ENCODE measurements around the gene GAS2L1.

GAS2L1 gene

DNA sequence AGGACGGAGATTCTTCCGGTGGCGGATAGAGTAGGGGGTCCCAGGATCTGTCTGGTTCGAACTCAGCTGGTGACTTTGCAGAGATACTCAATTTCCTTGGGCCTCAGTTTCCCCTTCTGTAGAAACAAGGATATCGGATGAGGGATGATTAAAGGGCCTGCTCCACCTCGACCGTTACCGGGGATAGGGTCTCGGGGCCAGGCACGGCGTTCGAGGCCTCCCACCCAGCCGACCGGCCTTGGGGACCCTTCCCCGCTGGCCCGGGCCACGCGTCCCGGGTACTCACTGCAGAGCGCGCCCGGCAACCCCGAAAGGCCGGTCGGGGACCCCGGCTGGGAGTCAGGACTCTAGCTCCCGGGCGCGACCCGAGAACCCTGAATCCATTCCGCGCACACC, 39.0 kb upstream of the GAS2L1 start:
- H3K9ac ChIP-seq (ENCODE audit: low read length), result peak overlapping the region; percentile 100
- no peaks in the 10 kb centered on the region for H3K9me3 ChIP-seq (ENCODE audit: control insufficient read depth, low read length)
- H3K4me1 ChIP-seq (ENCODE audit: control insufficient read depth, insufficient read depth, low read length), result peaks cover 48% of the 10 kb centered on the region
- DNase-seq (ENCODE audit: low read depth), result no peak
- peaks cover 34% of the 10 kb centered on the region for H3K36me3 ChIP-seq (ENCODE audit: control insufficient read depth, insufficient read depth, low read length, severe bottlenecking)
- H3K4me3 ChIP-seq (ENCODE audit: low read length), result peak overlapping the region; percentile 98
- H3K27me3 ChIP-seq (replicated peaks; ENCODE audit: control insufficient read depth, insufficient read depth, low read length), result no peaks in the 10 kb centered on the region

DNA sequence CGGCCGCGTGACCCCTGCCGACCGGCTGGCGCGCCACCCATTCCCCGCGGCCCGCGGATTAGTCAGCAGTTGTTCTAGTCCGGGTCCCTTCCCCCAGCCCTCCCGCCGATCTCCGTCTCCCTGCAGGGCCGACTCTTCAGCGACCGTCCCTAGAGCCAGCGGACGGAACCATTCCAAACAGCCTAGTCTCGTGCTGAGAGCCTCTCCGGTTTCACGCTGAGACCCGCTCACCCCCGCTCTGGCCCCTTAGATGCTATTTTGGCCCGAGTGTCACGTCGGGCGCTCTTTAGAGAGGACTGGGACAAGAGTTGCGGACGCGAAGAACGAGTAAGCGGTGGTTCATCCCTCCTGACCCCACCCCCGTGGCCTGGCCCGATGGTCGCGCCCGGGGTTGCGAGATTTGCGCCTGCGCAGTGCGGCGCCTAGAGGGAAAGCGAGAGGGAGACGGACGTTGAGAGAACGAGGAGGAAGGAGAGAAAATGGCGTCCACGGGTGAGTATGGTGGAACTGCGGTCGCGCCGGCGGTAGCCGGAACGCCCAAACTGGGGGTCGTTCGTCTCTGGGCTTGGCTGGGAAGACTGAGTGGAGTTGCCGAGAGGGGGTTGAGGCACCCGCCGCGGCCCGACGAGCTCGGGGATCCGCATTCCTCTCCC, 38.5 kb upstream of the GAS2L1 start, which contains the start of the genes EWSR1 and RHBDD3:
Gene EWSR1, plus strand, starts transcription at position 411 of the 653 bp plus-strand sequence. Its CDS starts 69 bp downstream, at position 480.
Gene RHBDD3, minus strand, starts transcription at position 124 of the 653 bp plus-strand sequence. CDS start 2,355 bp downstream, outside the sequence.
- Histone ChIP-seq H3K9ac (ENCODE audit: low read length) (peak within 1 kb of the TSS; percentile 100), H3K4me3 (ENCODE audit: low read length) (peak within 1 kb of the TSS; percentile 98), H3K9me3 (ENCODE audit: control insufficient read depth, low read length) (no peaks in the 10 kb centered on the region), H3K36me3 (ENCODE audit: control insufficient read depth, insufficient read depth, low read length, severe bottlenecking) (peaks cover 39% of the 10 kb centered on the region), H3K27me3 (replicated peaks; ENCODE audit: control insufficient read depth, insufficient read depth, low read length) (no peaks in the 10 kb centered on the region), H3K4me1 (ENCODE audit: control insufficient read depth, insufficient read depth, low read length) (peaks cover 53% of the 10 kb centered on the region)
- DNase-seq (ENCODE audit: low read depth), result peak; percentile 98

DNA sequence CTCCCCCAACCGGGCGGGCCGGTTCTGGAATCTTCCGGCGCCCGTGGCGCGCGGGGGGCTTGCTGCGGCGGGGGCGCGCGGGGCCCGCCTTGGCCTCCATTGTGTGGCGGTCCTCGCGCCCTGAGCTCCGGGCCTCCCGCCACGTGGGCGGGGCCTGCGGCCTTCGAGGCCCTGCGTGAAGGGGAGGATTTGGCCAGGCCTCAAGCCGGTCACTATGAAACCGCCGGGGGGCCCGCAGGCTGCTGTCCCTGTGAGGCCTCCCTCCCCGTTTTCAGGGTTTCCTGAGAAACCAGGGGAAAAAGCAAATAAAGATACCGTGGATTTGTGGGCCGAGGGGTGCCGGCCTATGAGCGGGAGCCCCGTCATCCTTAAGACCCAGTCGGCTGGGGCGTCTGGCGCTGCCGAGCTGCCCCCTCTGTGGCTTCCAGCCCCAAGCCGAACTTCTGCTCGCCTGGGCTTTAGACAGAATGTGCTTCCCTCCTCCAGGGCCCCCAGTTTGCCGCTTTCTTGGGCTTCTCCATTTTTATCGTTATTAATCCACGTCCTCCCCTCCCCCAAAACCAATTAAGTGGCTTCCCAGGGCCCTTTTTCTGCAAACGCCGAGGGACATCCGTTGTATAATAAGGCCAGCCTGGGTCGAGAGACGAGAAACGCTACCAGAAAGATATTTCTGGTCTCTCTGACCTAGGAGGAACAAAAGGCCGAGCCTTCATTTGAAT, 37.8 kb upstream of the GAS2L1 start:
- Histone ChIP-seq H3K9me3 (ENCODE audit: control insufficient read depth, low read length) (no peaks in the 10 kb centered on the region), H3K4me1 (ENCODE audit: control insufficient read depth, insufficient read depth, low read length) (peaks cover 59% of the 10 kb centered on the region), H3K36me3 (ENCODE audit: control insufficient read depth, insufficient read depth, low read length, severe bottlenecking) (peaks cover 43% of the 10 kb centered on the region), H3K4me3 (ENCODE audit: low read length) (peak overlapping the region; percentile 98), H3K9ac (ENCODE audit: low read length) (peak overlapping the region; percentile 100), H3K27me3 (replicated peaks; ENCODE audit: control insufficient read depth, insufficient read depth, low read length) (no peaks in the 10 kb centered on the region)
- DNase-seq (ENCODE audit: low read depth), result peak; percentile 85

DNA sequence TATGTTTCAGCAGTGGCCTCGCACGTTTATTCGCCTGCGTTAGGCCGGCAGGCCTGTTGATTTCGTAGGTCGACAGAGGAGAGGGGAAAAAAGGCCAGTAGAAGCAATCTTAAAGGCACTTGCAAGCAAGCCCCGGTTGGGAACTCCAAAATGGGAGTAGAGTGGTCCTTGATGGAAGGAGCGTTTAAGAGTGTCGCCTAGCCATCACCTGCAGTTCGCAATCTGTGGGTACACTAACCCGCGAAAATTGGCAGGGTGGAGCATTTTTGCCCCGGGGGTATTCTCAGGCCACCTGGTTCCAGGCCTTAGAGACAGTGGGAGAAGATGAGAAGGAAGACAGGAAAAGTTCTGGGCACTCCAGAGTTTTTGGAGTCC, 37.2 kb upstream of the GAS2L1 start:
- DNase-seq (ENCODE audit: low read depth), result peak; percentile 29
- Histone ChIP-seq H3K4me1 (ENCODE audit: control insufficient read depth, insufficient read depth, low read length) (peaks cover 61% of the 10 kb centered on the region), H3K9ac (ENCODE audit: low read length) (peak overlapping the region; percentile 100), H3K4me3 (ENCODE audit: low read length) (peak overlapping the region; percentile 98), H3K36me3 (ENCODE audit: control insufficient read depth, insufficient read depth, low read length, severe bottlenecking) (peaks cover 43% of the 10 kb centered on the region), H3K9me3 (ENCODE audit: control insufficient read depth, low read length) (no peaks in the 10 kb centered on the region), H3K27me3 (replicated peaks; ENCODE audit: control insufficient read depth, insufficient read depth, low read length) (no peaks in the 10 kb centered on the region)

DNA sequence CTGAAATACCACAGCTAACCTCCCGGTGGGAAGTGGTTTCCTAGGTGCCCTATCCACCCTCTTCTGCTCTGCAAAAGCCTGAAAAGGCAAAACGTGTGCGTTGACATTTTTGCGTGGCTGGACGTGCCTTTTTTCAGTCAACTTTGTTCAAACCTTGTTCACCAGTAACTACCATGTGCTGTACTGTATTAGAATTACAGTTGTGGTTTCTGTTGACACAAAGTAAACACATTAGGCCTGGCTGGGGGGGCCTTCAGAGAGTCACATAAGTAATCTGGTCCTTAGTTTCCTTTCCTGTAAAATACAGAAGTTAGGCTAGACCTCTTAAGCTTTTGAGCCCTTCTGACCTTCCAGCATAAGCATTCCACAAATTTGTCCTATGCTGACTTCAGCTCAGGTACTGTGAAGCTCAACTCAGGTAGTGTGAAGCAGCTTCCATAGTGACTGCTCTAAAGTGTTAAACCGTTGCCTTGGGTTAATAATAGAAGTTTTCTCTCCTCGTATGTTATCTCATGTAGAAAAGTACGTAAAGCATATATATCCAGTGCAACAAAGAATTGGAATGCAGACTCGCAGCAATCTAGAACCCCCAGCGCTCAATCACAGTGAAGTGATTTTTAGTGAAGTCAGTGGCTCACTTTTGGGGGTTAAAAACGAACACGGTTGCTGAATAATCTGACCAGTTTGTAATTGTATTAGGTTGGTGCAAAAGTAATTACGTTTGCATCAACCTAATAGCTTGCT, 36.5 kb upstream of the GAS2L1 start:
- peak overlapping the region; percentile 100 for H3K9ac ChIP-seq (ENCODE audit: low read length)
- H3K27me3 ChIP-seq (replicated peaks; ENCODE audit: control insufficient read depth, insufficient read depth, low read length), result no peaks in the 10 kb centered on the region
- peaks cover 46% of the 10 kb centered on the region for H3K36me3 ChIP-seq (ENCODE audit: control insufficient read depth, insufficient read depth, low read length, severe bottlenecking)
- H3K9me3 ChIP-seq (ENCODE audit: control insufficient read depth, low read length), result no peaks in the 10 kb centered on the region
- DNase-seq (ENCODE audit: low read depth), result peak; percentile 37
- peaks cover 68% of the 10 kb centered on the region for H3K4me1 ChIP-seq (ENCODE audit: control insufficient read depth, insufficient read depth, low read length)
- H3K4me3 ChIP-seq (ENCODE audit: low read length), result peak overlapping the region; percentile 98

DNA sequence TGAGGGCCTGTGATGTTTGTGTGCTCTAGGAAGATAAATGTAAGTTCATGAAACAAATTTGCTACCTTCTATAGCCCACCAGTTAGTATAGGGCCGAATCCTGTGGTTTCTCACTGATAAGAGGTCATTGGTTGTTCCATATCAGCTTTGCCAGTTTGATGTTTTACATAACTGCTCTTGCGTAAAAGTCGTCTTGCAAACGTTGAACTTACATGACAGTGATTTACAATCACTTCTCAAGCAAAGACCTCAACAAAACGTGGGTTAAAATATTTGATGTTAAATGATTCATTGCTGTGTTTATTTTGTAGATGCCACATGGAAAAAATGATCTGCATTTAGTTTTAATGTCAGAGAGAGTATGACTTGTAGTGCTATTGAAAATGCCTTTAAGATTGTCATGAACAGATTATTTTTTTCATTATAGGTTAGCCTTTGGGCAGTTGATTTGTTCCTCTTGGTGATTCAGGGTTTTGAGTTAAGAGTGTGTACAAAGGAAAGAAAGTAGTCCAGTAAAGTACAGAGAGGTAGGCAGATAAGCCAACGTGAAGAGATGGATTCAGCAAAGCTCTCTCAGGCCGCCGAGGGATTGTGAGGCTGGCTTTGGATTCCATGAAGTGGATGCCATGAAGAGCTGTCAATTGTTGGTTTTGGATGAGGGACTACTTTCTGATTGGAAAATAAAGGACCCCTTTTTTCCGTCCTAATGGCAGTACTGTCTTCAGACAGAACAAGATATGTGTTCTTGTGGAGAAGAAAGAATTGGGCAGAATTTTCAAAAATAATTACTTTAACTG, 35.8 kb upstream of the GAS2L1 start:
- peak overlapping the region; percentile 100 for H3K9ac ChIP-seq (ENCODE audit: low read length)
- H3K4me3 ChIP-seq (ENCODE audit: low read length), result peak overlapping the region; percentile 98
- H3K36me3 ChIP-seq (ENCODE audit: control insufficient read depth, insufficient read depth, low read length, severe bottlenecking), result peaks cover 46% of the 10 kb centered on the region
- peak; percentile 57 for DNase-seq (ENCODE audit: low read depth)
- H3K9me3 ChIP-seq (ENCODE audit: control insufficient read depth, low read length), result no peaks in the 10 kb centered on the region
- no peaks in the 10 kb centered on the region for H3K27me3 ChIP-seq (replicated peaks; ENCODE audit: control insufficient read depth, insufficient read depth, low read length)
- H3K4me1 ChIP-seq (ENCODE audit: control insufficient read depth, insufficient read depth, low read length), result peaks cover 76% of the 10 kb centered on the region

DNA sequence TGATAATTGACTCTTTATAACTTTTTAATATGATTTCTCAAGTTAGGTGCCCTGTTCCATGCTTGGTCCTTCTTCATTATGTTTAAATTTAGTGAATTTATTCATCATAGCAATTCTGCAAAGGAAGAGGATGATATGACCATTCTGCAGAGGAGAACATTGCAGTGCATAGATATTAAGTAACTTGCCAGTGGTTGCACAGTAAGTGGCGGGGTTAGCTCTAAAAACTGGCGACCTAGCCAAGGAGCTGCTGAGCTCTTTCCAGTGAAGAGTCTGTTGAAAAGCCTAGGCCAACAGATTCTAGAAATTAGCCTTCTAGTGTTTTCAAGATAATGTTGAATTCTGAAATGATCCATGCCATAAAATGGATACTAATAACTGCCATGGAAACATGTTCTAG, 33.8 kb upstream of the GAS2L1 start:
- no peaks in the 10 kb centered on the region for H3K9me3 ChIP-seq (ENCODE audit: control insufficient read depth, low read length)
- no peak for DNase-seq (ENCODE audit: low read depth)
- no peak overlapping the region for H3K9ac ChIP-seq (ENCODE audit: low read length)
- H3K27me3 ChIP-seq (replicated peaks; ENCODE audit: control insufficient read depth, insufficient read depth, low read length), result no peaks in the 10 kb centered on the region
- H3K36me3 ChIP-seq (ENCODE audit: control insufficient read depth, insufficient read depth, low read length, severe bottlenecking), result peaks cover 65% of the 10 kb centered on the region
- no peak overlapping the region for H3K4me3 ChIP-seq (ENCODE audit: low read length)
- peaks cover 71% of the 10 kb centered on the region for H3K4me1 ChIP-seq (ENCODE audit: control insufficient read depth, insufficient read depth, low read length)

DNA sequence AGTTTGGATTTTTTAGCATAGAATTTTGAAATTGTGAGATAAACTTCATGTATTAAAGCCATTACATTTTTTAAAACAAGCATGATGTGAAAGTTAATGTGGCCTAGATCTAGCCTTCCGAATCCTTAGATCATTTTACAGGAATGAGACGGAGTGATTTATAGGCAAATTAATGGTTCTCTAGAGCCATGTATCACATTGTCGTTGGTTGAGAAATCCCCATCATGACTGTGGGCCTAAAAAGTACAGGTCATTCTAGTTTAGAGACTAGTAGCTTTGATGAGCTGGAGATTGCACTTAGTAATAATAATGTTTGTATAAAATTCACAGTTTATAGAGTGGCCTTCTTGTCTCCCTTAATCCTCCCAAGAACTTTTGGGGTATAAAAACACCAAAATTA, 31.3 kb upstream of the GAS2L1 start:
- Histone ChIP-seq H3K9ac (ENCODE audit: low read length) (peak overlapping the region; percentile 24), H3K36me3 (ENCODE audit: control insufficient read depth, insufficient read depth, low read length, severe bottlenecking) (peaks cover 84% of the 10 kb centered on the region), H3K27me3 (replicated peaks; ENCODE audit: control insufficient read depth, insufficient read depth, low read length) (no peaks in the 10 kb centered on the region), H3K4me3 (ENCODE audit: low read length) (no peak overlapping the region), H3K9me3 (ENCODE audit: control insufficient read depth, low read length) (no peaks in the 10 kb centered on the region), H3K4me1 (ENCODE audit: control insufficient read depth, insufficient read depth, low read length) (peaks cover 61% of the 10 kb centered on the region)
- DNase-seq (ENCODE audit: low read depth), result no peak

DNA sequence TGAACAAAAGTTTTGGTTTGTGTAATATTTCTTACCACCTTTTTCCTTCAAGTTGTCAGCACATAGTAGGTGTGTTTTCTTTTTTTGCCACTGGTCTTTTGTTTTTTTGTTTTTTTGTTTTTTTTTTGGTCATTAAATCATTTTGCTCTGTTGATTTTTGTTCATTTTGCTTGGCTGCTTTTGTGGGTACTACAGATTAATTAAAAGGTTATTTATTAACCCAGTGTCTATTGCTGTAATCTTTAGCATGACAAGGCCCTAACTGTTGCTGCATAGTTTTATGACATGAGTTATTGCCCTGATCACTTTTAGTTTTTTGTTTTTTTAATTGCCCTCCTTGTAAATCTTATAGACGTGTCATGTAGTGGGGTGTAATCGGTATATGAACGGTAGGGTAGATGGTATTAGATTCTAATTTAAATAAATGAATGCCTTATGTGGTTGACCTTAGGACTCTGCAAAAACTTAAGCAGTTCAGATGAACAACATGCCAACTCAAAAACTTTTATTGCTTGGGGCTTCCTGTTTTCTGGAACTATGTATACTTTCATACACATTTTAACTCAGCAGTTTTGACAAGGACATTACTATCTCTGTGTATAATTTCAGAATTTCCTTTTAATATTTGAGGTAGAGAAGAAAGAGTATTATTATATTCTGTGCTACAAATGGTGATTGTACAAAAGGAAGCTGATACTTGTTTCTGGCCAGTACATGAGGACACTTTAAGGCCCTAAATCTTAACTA, 30.5 kb upstream of the GAS2L1 start:
- H3K4me3 ChIP-seq (ENCODE audit: low read length), result no peak overlapping the region
- H3K36me3 ChIP-seq (ENCODE audit: control insufficient read depth, insufficient read depth, low read length, severe bottlenecking), result peaks cover 89% of the 10 kb centered on the region
- peaks cover 53% of the 10 kb centered on the region for H3K4me1 ChIP-seq (ENCODE audit: control insufficient read depth, insufficient read depth, low read length)
- peak overlapping the region; percentile 24 for H3K9ac ChIP-seq (ENCODE audit: low read length)
- H3K27me3 ChIP-seq (replicated peaks; ENCODE audit: control insufficient read depth, insufficient read depth, low read length), result no peaks in the 10 kb centered on the region
- DNase-seq (ENCODE audit: low read depth), result no peak
- no peaks in the 10 kb centered on the region for H3K9me3 ChIP-seq (ENCODE audit: control insufficient read depth, low read length)

DNA sequence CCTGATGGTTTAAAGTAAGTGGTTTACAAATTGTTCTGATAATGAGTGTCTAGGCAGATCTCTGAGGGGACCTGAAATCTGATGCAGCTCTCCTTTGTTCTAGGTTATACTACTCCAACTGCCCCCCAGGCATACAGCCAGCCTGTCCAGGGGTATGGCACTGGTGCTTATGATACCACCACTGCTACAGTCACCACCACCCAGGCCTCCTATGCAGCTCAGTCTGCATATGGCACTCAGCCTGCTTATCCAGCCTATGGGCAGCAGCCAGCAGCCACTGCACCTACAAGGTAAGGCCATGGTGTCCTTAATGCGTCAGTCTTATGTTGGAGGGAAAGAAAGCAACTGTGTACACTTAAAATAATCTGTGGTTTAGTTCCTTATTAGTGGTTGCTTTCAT, 28.5 kb upstream of the GAS2L1 start:
- H3K36me3 ChIP-seq (ENCODE audit: control insufficient read depth, insufficient read depth, low read length, severe bottlenecking), result peaks cover 96% of the 10 kb centered on the region
- H3K4me3 ChIP-seq (ENCODE audit: low read length), result no peak overlapping the region

More for the DNA sequence above, 28.5 kb upstream of the GAS2L1 start:
- H3K9me3 ChIP-seq (ENCODE audit: control insufficient read depth, low read length), result no peaks in the 10 kb centered on the region
- DNase-seq (ENCODE audit: low read depth), result no peak
- no peak overlapping the region for H3K9ac ChIP-seq (ENCODE audit: low read length)
- peaks cover 34% of the 10 kb centered on the region for H3K4me1 ChIP-seq (ENCODE audit: control insufficient read depth, insufficient read depth, low read length)
- H3K27me3 ChIP-seq (replicated peaks; ENCODE audit: control insufficient read depth, insufficient read depth, low read length), result no peaks in the 10 kb centered on the region

All from adipocyte (in vitro differentiated cells).